SK-N-SH treated with all-trans-retinoic acid at 6 μM for 48 hours (cell line): Measurements from ENCODE around the gene MTNR1A.

Source experiments
- ATAC-seq: fragments of 200-7000 bp; cut with Tn5 transposase; 3 replicates; pipeline ENCODE4 v1.9.1; 2020; ENCODE audit warnings: mild to moderate bottlenecking, moderate library complexity
- ARNTL ChIP-seq: fragments of 450-650 bp; formaldehyde crosslinking; IDR thresholded peaks from 2 replicates; pipeline ENCODE4 v1.5.0; 2020; ENCODE audit warnings: low read depth, mild to moderate bottlenecking, moderate library complexity, borderline replicate concordance
- BACH2 ChIP-seq: fragments of 250-450 bp; sonication (Bioruptor Pico); IDR thresholded peaks from 2 replicates; pipeline ENCODE4 v1.9.0; 2021; ENCODE audit warnings: mild to moderate bottlenecking, borderline replicate concordance
- CSRNP3 ChIP-seq: fragments of 250-450 bp; sonication (Bioruptor Pico); IDR thresholded peaks from 2 replicates; pipeline ENCODE4 v1.5.1; 2021; ENCODE audit warnings: mild to moderate bottlenecking, moderate library complexity
- ESRRG ChIP-seq: fragments of 250-450 bp; sonication (Bioruptor Pico); IDR thresholded peaks from 2 replicates; pipeline ENCODE4 v1.6.1; 2021; ENCODE audit warnings: mild to moderate bottlenecking
- ISL1 ChIP-seq: fragments of 250-450 bp; sonication (Bioruptor Pico); IDR thresholded peaks from 2 replicates; pipeline ENCODE4 v2.1.2; 2022; ENCODE audit warnings: mild to moderate bottlenecking, moderate library complexity
- OSR1 ChIP-seq: fragments of 250-450 bp; sonication (Bioruptor Pico); IDR thresholded peaks from 2 replicates; pipeline ENCODE4 v1.8.0; 2022; ENCODE audit warnings: moderate library complexity, mild to moderate bottlenecking, inconsistent platforms
- PATZ1 ChIP-seq: fragments of 250-450 bp; sonication (Bioruptor Pico); IDR thresholded peaks from 2 replicates; pipeline ENCODE4 v1.8.0; 2020; ENCODE audit warnings: mild to moderate bottlenecking, moderate library complexity, borderline replicate concordance
- POU6F1 ChIP-seq: fragments of 250-450 bp; sonication (Bioruptor Pico); IDR thresholded peaks from 2 replicates; pipeline ENCODE4 v1.8.0; 2021; ENCODE audit warnings: low read depth, mild to moderate bottlenecking, moderate library complexity, borderline replicate concordance
- PPARA ChIP-seq: fragments of 250-450 bp; sonication (Bioruptor Pico); IDR thresholded peaks from 2 replicates; pipeline ENCODE4 v1.5.0; 2020; ENCODE audit warnings: mild to moderate bottlenecking, borderline replicate concordance
- RARB ChIP-seq: fragments of 250-450 bp; sonication (Bioruptor Pico); IDR thresholded peaks from 2 replicates; pipeline ENCODE4 v1.8.0; 2021; ENCODE audit warnings: mild to moderate bottlenecking, moderate library complexity
- SNAI2 ChIP-seq: fragments of 250-450 bp; sonication (Bioruptor Pico); IDR thresholded peaks from 2 replicates; pipeline ENCODE4 v1.5.0; 2020; ENCODE audit warnings: mild to moderate bottlenecking, moderate library complexity
- TCF4 ChIP-seq: fragments of 250-450 bp; sonication (Bioruptor Pico); IDR thresholded peaks from 2 replicates; pipeline ENCODE4 v1.8.0; 2021; ENCODE audit warnings: mild to moderate bottlenecking, moderate library complexity, borderline replicate concordance
- TOX ChIP-seq: fragments of 250-450 bp; sonication (Bioruptor Pico); IDR thresholded peaks from 2 replicates; pipeline ENCODE4 v1.8.0; 2021; ENCODE audit warnings: mild to moderate bottlenecking, moderate library complexity, borderline replicate concordance
- TSHZ2 ChIP-seq: fragments of 250-450 bp; sonication (Bioruptor Pico); IDR thresholded peaks from 2 replicates; pipeline ENCODE4 v1.5.0; 2020; ENCODE audit warnings: mild to moderate bottlenecking, moderate library complexity
- ZC3H10 ChIP-seq: fragments of 250-450 bp; sonication (Bioruptor Pico); IDR thresholded peaks from 2 replicates; pipeline ENCODE4 v1.5.1; 2021; ENCODE audit warnings: mild to moderate bottlenecking, moderate library complexity
- ZFP3 ChIP-seq: fragments of 250-450 bp; sonication (Bioruptor Pico); IDR thresholded peaks from 2 replicates; pipeline ENCODE4 v1.5.0; 2020; ENCODE audit warnings: mild to moderate bottlenecking, moderate library complexity
- ZFP30 ChIP-seq: fragments of 450-650 bp; formaldehyde crosslinking; IDR thresholded peaks from 2 replicates; pipeline ENCODE4 v1.5.0; 2022; ENCODE audit warnings: mild to moderate bottlenecking, moderate library complexity
- ZNF8 ChIP-seq: fragments of 450-650 bp; formaldehyde crosslinking; IDR thresholded peaks from 2 replicates; pipeline ENCODE4 v1.5.0; 2020; ENCODE audit warnings: mild to moderate bottlenecking, moderate library complexity

MTNR1A gene

DNA sequence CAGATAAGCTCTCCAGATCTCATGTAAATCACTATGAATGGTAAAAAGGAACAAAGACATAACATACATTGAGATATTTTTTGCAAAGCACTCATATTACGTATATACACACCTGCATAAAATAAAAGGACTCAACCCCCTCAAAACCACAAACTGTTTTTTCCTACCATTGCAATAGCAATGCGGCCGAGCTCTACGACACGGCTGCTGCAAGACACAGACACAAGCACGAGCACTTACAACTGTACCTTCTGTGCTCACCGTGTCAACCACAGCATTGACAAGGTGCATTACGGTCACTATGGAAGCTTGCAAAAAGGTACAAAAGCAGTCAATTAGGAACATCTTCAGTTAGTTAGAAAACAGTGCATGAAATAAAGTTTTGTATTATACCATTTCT lies 37.1 kb upstream of the MTNR1A start:
- no peak for TF ChIP-seq ZFP3 (CRISPR knock-in tag)

DNA sequence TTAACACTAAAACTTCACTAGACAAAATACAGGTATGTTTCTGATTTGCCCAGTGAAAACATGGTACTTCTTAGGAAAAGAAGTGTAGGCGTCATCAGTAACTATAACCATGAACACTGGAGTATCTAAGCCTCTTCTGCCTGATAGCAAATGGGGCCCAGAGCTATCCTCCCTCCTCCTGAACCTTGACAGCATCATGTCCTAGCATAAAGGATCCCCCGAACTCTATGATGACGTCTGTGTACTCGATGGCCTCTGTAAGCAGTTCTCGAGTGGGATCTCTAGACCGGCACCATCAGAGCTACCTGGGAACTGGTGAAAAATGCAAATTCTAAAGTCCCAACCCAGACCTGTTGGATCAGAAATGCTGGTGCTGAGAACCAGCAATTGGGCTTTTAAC lies 36.3 kb upstream of the MTNR1A start:
- ATAC-seq = no peak
- TF ChIP-seq TSHZ2 (CRISPR knock-in tag) = no peak

More for the DNA sequence above, 37.1 kb upstream of the MTNR1A start:
- ATAC-seq = no peak

- no peak for ATAC-seq
- TF ChIP-seq PPARA (CRISPR knock-in tag) (no peak), TOX (CRISPR knock-in tag) (no peak)
These were observed 33.1 kb upstream of the MTNR1A start for GRCh38 chr4:186588503-186588902.

DNA sequence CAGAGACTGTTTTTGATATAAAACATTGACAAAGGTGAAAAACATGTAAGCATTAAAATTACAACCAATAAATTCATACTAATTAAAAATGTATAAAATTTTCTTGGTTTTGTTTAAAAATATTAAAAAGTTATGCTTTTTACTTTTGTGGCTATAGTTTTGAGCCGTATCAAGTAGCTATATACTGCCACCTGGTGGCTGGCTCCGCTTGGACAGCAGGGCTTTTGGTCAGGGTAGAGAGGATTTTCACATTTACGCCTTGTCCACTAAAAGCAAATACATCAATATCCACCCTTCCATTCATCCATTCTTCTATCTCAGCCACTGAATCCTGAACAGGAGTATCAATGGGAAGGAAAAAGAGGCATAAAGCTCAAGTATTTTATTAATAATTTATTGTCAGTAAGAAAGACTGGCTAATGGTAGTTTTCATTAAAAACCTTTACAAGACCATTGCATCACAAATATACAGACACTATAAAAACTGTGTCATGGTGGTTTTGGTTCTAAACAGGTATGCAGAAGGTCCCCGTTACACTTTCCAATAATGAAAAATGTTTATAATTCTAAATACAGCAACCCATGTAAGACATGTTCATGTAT lies 32.1 kb upstream of the MTNR1A start:
- ATAC-seq = peak; percentile 92
- TF ChIP-seq TCF4 (CRISPR knock-in tag) (no peak), ZFP3 (CRISPR knock-in tag) (no peak), BACH2 (no peak), ZFP30 (CRISPR knock-in tag) (no peak), ESRRG (CRISPR knock-in tag) (no peak), OSR1 (CRISPR knock-in tag) (no peak), POU6F1 (CRISPR knock-in tag) (no peak), TSHZ2 (CRISPR knock-in tag) (no peak), ARNTL (no peak)

GRCh38 chr4:186586205-186586604 lies 30.8 kb upstream of the MTNR1A start:
- TF ChIP-seq ZC3H10 (CRISPR knock-in tag) = no peak
- no peak for ATAC-seq

GRCh38 chr4:186584912-186585311 lies 29.5 kb upstream of the MTNR1A start:
- TF ChIP-seq PATZ1 (CRISPR knock-in tag) (no peak), TOX (CRISPR knock-in tag) (no peak), ESRRG (CRISPR knock-in tag) (no peak), ISL1 (CRISPR knock-in tag) (no peak), TSHZ2 (CRISPR knock-in tag) (no peak), SNAI2 (CRISPR knock-in tag) (no peak), ZNF8 (CRISPR knock-in tag) (no peak), RARB (CRISPR knock-in tag) (no peak), CSRNP3 (CRISPR knock-in tag) (no peak)
- no peak for ATAC-seq
